Testis (tissue), 2 donors: ENCODE measurements around the gene EXPH5.

Experiments used
- CTCF ChIP-seq, 3 experiments: fragments of 450-650 bp in 2 of 3; fragments of 200-600 bp in 1 of 3; sonication (generic) in 1 of 3; IDR thresholded peaks; one replicate each; pipeline ENCODE4 v1.5.1; 2016 to 2019; ENCODE audit warnings: antibody characterized with exemption in 3 of 3, mild to moderate bottlenecking in 2 of 3, moderate library complexity in 1 of 3
- POLR2A ChIP-seq: fragments of 450-650 bp; IDR thresholded peaks from one replicate; pipeline ENCODE4 v1.6.1; 2017; ENCODE audit warnings: antibody characterized with exemption, mild to moderate bottlenecking, moderate library complexity

GRCh38 chr11:108486331-108486730, 107.2 kb downstream of the EXPH5 start:
- no peak for TF ChIP-seq CTCF (IDR thresholded peaks at IDR 0.05)
- no peak for TF ChIP-seq POLR2A
